ENCODE data around the gene SGIP1.

The SGIP1 gene

DNA sequence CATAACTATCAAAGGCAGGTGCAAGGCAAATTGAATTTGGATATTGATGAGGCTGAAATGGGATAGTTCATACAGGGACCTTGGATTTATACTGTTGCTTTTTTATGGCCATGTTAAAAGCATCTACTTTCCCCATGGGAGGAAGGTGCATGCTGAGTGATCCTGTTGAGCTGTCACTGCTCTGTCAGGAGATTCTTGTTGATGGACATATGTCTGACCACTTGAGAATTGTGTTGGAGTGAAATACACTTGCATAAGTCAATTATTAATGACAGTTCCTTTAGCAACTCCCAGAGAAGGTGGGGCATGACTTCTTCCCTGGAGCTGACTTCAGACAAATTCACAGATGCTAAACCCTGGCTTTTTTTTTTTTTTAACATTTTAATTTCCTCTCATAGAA, 159.9 kb downstream of the SGIP1 start:
- Histone ChIP-seq H3K79me1 (ENCODE audit: low read depth, low read length) (no peaks in the 10 kb centered on the region), H3K9me3 (replicated peaks in 1 of 2; ENCODE audit: control insufficient read depth in 2 of 2, insufficient read depth in 1 of 2, low read depth in 1 of 2, low read length in 2 of 2) (no peaks in the 10 kb centered on the region), H4K8ac (ENCODE audit: low read depth, low read length) (no peak overlapping the region), H3K23ac (ENCODE audit: low read depth, low read length, poor library complexity) (no peak overlapping the region), H2BK5ac (ENCODE audit: low read length) (no peak overlapping the region), H4K91ac (ENCODE audit: low read depth, low read length, poor library complexity) (no peak overlapping the region), H3K9ac (ENCODE audit: low read depth, low read length, poor library complexity) (no peak overlapping the region), H3K4ac (ENCODE audit: low read length) (no peak overlapping the region), H3K27me3 (ENCODE audit: control insufficient read depth in 3 of 3, insufficient read depth in 3 of 3, low read depth in 1 of 3, low read length in 3 of 3) (no peaks in the 10 kb centered on the region), H3K4me2 (ENCODE audit: insufficient read depth, low read length, poor library complexity, severe bottlenecking) (no peak overlapping the region), H3K4me1 (ENCODE audit: control insufficient read depth in 2 of 2, insufficient read depth in 1 of 2, low read depth in 1 of 2, low read length in 2 of 2) (peaks cover 0 to 9% of the 10 kb centered on the region in 2 donors), H3K14ac (ENCODE audit: low read length) (no peak overlapping the region), H2BK12ac (ENCODE audit: low read length) (no peak overlapping the region), H2BK120ac (ENCODE audit: low read depth, low read length) (no peak overlapping the region), H3K36me3 (replicated peaks in 1 of 2; ENCODE audit: control insufficient read depth in 2 of 2, insufficient read depth in 2 of 2, low read length in 2 of 2) (peaks cover 0 to 1% of the 10 kb centered on the region in 2 donors), H2BK15ac (ENCODE audit: low read length) (no peak overlapping the region), H3K4me3 (ENCODE audit: low read length in 2 of 2) (no peak overlapping the region), H2AFZ (ENCODE audit: low read length) (no peak overlapping the region), H3K18ac (ENCODE audit: low read length) (no peak overlapping the region), H3K27ac (replicated peaks; ENCODE audit: low read length) (no peak overlapping the region), H2AK5ac (ENCODE audit: low read depth, low read length) (no peak overlapping the region)
- no peak for DNase-seq (ENCODE audit: low spot score)

DNA sequence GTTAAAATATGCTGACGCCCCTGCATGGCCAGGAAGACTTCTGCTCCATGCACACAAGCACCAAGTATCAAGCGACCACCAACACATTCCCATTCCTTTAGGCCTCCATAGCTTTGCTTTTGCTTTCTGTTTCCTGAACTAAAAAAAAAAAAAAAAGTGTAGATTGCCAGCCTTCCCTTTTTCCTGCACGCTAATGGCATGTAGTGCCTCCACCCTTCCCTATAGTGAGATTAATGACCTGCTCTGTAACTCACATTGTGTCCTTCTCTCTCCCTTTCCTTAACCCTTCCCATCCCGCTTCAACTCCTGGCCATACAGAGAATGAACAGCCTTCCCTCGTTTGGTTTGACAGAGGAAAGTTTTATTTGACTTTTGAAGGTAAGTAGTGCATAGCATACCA, 161.2 kb downstream of the SGIP1 start:
- Histone ChIP-seq H3K4me2 (ENCODE audit: insufficient read depth, low read length, poor library complexity, severe bottlenecking) (no peak overlapping the region), H2BK15ac (ENCODE audit: low read length) (no peak overlapping the region), H3K9ac (ENCODE audit: low read depth, low read length, poor library complexity) (no peak overlapping the region), H2BK12ac (ENCODE audit: low read length) (no peak overlapping the region), H3K23ac (ENCODE audit: low read depth, low read length, poor library complexity) (no peak overlapping the region), H2BK5ac (ENCODE audit: low read length) (no peak overlapping the region), H3K4me1 (ENCODE audit: control insufficient read depth in 2 of 2, insufficient read depth in 1 of 2, low read depth in 1 of 2, low read length in 2 of 2) (peaks cover 0 to 9% of the 10 kb centered on the region in 2 donors), H3K36me3 (replicated peaks in 1 of 2; ENCODE audit: control insufficient read depth in 2 of 2, insufficient read depth in 2 of 2, low read length in 2 of 2) (no peaks in the 10 kb centered on the region), H2BK120ac (ENCODE audit: low read depth, low read length) (no peak overlapping the region), H3K14ac (ENCODE audit: low read length) (no peak overlapping the region), H4K8ac (ENCODE audit: low read depth, low read length) (peak overlapping the region; percentile 65), H3K27ac (replicated peaks; ENCODE audit: low read length) (no peak overlapping the region), H3K27me3 (ENCODE audit: control insufficient read depth in 3 of 3, insufficient read depth in 3 of 3, low read depth in 1 of 3, low read length in 3 of 3) (no peaks in the 10 kb centered on the region), H3K18ac (ENCODE audit: low read length) (no peak overlapping the region), H2AFZ (ENCODE audit: low read length) (no peak overlapping the region), H3K9me3 (replicated peaks in 1 of 2; ENCODE audit: control insufficient read depth in 2 of 2, insufficient read depth in 1 of 2, low read depth in 1 of 2, low read length in 2 of 2) (no peaks in the 10 kb centered on the region), H2AK5ac (ENCODE audit: low read depth, low read length) (no peak overlapping the region), H3K4me3 (ENCODE audit: low read length in 2 of 2) (no peak overlapping the region), H3K4ac (ENCODE audit: low read length) (no peak overlapping the region), H3K79me1 (ENCODE audit: low read depth, low read length) (no peaks in the 10 kb centered on the region), H4K91ac (ENCODE audit: low read depth, low read length, poor library complexity) (no peak overlapping the region)
- DNase-seq (ENCODE audit: low spot score), result peak; percentile 8
- no CpG with 5 or more reads among the region's 5 CpGs for WGBS, 2 donors (ENCODE audit: extremely low coverage in 2 of 2, insufficient read length in 2 of 2, insufficient replicate concordance in 1 of 2)

DNA sequence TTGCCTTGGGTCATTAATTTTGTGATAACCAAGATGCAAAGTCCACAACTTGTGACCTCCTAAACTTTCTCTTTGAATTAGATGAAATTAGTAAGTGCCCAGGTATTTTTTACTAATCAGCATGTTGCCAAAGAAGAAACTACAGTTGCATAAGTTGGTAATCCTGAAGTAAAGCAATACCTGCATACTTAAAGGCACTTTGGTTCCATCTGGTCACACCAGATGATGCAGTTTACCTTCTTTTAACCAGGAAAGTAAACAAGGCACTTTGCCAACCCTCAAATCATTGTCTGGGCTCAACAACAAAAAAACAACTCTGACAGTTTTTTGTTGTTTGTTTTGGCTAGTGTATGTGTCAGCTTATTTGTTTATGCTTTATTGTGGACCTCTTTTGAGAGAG, 162.8 kb downstream of the SGIP1 start:
- Histone ChIP-seq H3K79me1 (ENCODE audit: low read depth, low read length) (no peaks in the 10 kb centered on the region), H3K27ac (replicated peaks; ENCODE audit: low read length) (no peak overlapping the region), H3K4ac (ENCODE audit: low read length) (no peak overlapping the region), H3K18ac (ENCODE audit: low read length) (no peak overlapping the region), H2AFZ (ENCODE audit: low read length) (no peak overlapping the region), H2AK5ac (ENCODE audit: low read depth, low read length) (no peak overlapping the region), H3K36me3 (replicated peaks in 1 of 2; ENCODE audit: control insufficient read depth in 2 of 2, insufficient read depth in 2 of 2, low read length in 2 of 2) (no peaks in the 10 kb centered on the region), H3K27me3 (ENCODE audit: control insufficient read depth in 3 of 3, insufficient read depth in 3 of 3, low read depth in 1 of 3, low read length in 3 of 3) (no peaks in the 10 kb centered on the region), H2BK120ac (ENCODE audit: low read depth, low read length) (no peak overlapping the region), H3K23ac (ENCODE audit: low read depth, low read length, poor library complexity) (no peak overlapping the region), H3K4me1 (ENCODE audit: control insufficient read depth in 2 of 2, insufficient read depth in 1 of 2, low read depth in 1 of 2, low read length in 2 of 2) (peaks cover 0 to 5% of the 10 kb centered on the region in 2 donors), H2BK5ac (ENCODE audit: low read length) (no peak overlapping the region), H3K14ac (ENCODE audit: low read length) (no peak overlapping the region), H2BK15ac (ENCODE audit: low read length) (no peak overlapping the region), H4K8ac (ENCODE audit: low read depth, low read length) (no peak overlapping the region), H3K9ac (ENCODE audit: low read depth, low read length, poor library complexity) (no peak overlapping the region), H4K91ac (ENCODE audit: low read depth, low read length, poor library complexity) (no peak overlapping the region), H2BK12ac (ENCODE audit: low read length) (no peak overlapping the region), H3K9me3 (replicated peaks in 1 of 2; ENCODE audit: control insufficient read depth in 2 of 2, insufficient read depth in 1 of 2, low read depth in 1 of 2, low read length in 2 of 2) (no peaks in the 10 kb centered on the region), H3K4me3 (ENCODE audit: low read length in 2 of 2) (no peak overlapping the region), H3K4me2 (ENCODE audit: insufficient read depth, low read length, poor library complexity, severe bottlenecking) (no peak overlapping the region)
- DNase-seq (ENCODE audit: low spot score), result no peak

DNA sequence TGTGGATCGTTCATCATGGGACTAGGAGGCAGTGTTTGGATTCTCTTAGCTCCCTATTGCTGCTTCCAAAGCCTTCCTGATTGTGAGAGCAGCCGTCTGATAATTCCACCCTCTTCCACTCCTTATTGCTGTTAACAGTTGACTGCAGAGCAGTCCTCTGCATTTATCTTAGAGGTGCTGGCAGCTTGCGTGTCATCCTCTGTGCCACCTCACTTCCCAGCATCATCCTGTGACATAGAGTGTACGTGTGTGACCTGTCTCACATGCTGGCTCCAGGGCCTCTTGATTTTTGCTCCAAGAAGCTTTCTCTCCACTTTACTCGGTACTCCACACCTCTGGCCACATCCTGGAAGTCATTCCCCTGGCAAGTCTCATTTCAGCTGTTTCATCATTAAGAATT, 165.3 kb downstream of the SGIP1 start:
- Histone ChIP-seq H3K4ac (ENCODE audit: low read length) (no peak overlapping the region), H3K9ac (ENCODE audit: low read depth, low read length, poor library complexity) (peak overlapping the region; percentile 10), H3K4me2 (ENCODE audit: insufficient read depth, low read length, poor library complexity, severe bottlenecking) (no peak overlapping the region), H4K91ac (ENCODE audit: low read depth, low read length, poor library complexity) (no peak overlapping the region), H3K23ac (ENCODE audit: low read depth, low read length, poor library complexity) (no peak overlapping the region), H3K4me1 (ENCODE audit: control insufficient read depth in 2 of 2, insufficient read depth in 1 of 2, low read depth in 1 of 2, low read length in 2 of 2) (peaks cover 0 to 5% of the 10 kb centered on the region in 2 donors), H2BK15ac (ENCODE audit: low read length) (no peak overlapping the region), H3K18ac (ENCODE audit: low read length) (no peak overlapping the region), H3K79me1 (ENCODE audit: low read depth, low read length) (no peaks in the 10 kb centered on the region), H3K27ac (replicated peaks; ENCODE audit: low read length) (no peak overlapping the region), H3K36me3 (replicated peaks in 1 of 2; ENCODE audit: control insufficient read depth in 2 of 2, insufficient read depth in 2 of 2, low read length in 2 of 2) (no peaks in the 10 kb centered on the region), H3K27me3 (ENCODE audit: control insufficient read depth in 3 of 3, insufficient read depth in 3 of 3, low read depth in 1 of 3, low read length in 3 of 3) (no peaks in the 10 kb centered on the region), H2BK120ac (ENCODE audit: low read depth, low read length) (no peak overlapping the region), H2AK5ac (ENCODE audit: low read depth, low read length) (no peak overlapping the region), H2BK5ac (ENCODE audit: low read length) (no peak overlapping the region), H4K8ac (ENCODE audit: low read depth, low read length) (no peak overlapping the region), H2BK12ac (ENCODE audit: low read length) (no peak overlapping the region), H3K14ac (ENCODE audit: low read length) (no peak overlapping the region), H3K9me3 (replicated peaks in 1 of 2; ENCODE audit: control insufficient read depth in 2 of 2, insufficient read depth in 1 of 2, low read depth in 1 of 2, low read length in 2 of 2) (no peaks in the 10 kb centered on the region), H3K4me3 (ENCODE audit: low read length in 2 of 2) (no peak overlapping the region), H2AFZ (ENCODE audit: low read length) (no peak overlapping the region)
- DNase-seq (ENCODE audit: low spot score), result no peak
- WGBS, 2 donors (ENCODE audit: extremely low coverage in 2 of 2, insufficient read length in 2 of 2, insufficient replicate concordance in 1 of 2), result no CpG with 5 or more reads among the region's 5 CpGs
